Hindlimb muscle (tissue), 1 donor: Measurements from ENCODE around the gene ZNF385A. TPM values are rescaled to one million over a fixed set of nuclear protein-coding genes. Genes with fewer than 3 reads are reported as not detected.

Experiments used
- DNase-seq: peaks from one replicate; pipeline ENCODE4 v3.0.0-alpha.2; 2013
- polyA plus RNA-seq: library from polyadenylated mRNA; unstranded; fragments of 120-200 nt; gene quantifications from one replicate; pipeline ENCODE4 v1.2.1, GENCODE V29; 2013; ENCODE audit not compliant: insufficient read length

The ZNF385A gene
- polyA plus RNA-seq, 1 donor, result 17.3 TPM

- DNase-seq, result no peak
These were observed 8.1 kb upstream of the ZNF385A start for GRCh38 chr12:54392485-54393206.

GRCh38 chr12:54390668-54391551 is 6.4 kb upstream of the ZNF385A start:
- DNase-seq, result no peak

- DNase-seq, result no peak
These were observed 5.7 kb upstream of the ZNF385A start for GRCh38 chr12:54390176-54390667.

GRCh38 chr12:54389607-54390175 is 5.2 kb upstream of the ZNF385A start:
- DNase-seq, result no peak

GRCh38 chr12:54389134-54389508 is 4.6 kb upstream of the ZNF385A start:
- DNase-seq, result no peak

- DNase-seq, result no peak
These were observed 4.0 kb upstream of the ZNF385A start for GRCh38 chr12:54388237-54389133.

GRCh38 chr12:54387114-54387467 is 2.6 kb upstream of the ZNF385A start:
- no peak for DNase-seq

GRCh38 chr12:54386403-54387113 is 2.0 kb upstream of the ZNF385A start:
- no peak for DNase-seq

- no peak for DNase-seq
These were observed 850 bp upstream of the ZNF385A start for GRCh38 chr12:54385251-54385914.

GRCh38 chr12:54383041-54383609 is 1.4 kb downstream of the ZNF385A start:
- no peak for DNase-seq

GRCh38 chr12:54381136-54381535 is 3.4 kb downstream of the ZNF385A start:
- DNase-seq, result no peak

- peak; percentile 90 for DNase-seq
These were observed 4.9 kb downstream of the ZNF385A start for GRCh38 chr12:54379398-54380201.

GRCh38 chr12:54378796-54379397 is 5.6 kb downstream of the ZNF385A start:
- peak; percentile 78 for DNase-seq

GRCh38 chr12:54377797-54378515 is 6.6 kb downstream of the ZNF385A start:
- no peak for DNase-seq

GRCh38 chr12:54377007-54377406 is 7.5 kb downstream of the ZNF385A start:
- DNase-seq, result no peak

GRCh38 chr12:54376596-54376995 is 7.9 kb downstream of the ZNF385A start:
- no peak for DNase-seq

- no peak for DNase-seq
These were observed 9.3 kb downstream of the ZNF385A start for GRCh38 chr12:54375259-54375579.

GRCh38 chr12:54374562-54375258 is 9.8 kb downstream of the ZNF385A start:
- no peak for DNase-seq
